ENCODE data around the gene GALNS. TPM values are rescaled to one million over a fixed set of nuclear protein-coding genes. Genes with fewer than 3 reads are reported as not detected.
A peak's percentile ranks its signal among the peaks of the same experiment; 100 is the strongest.

The GALNS gene
- total RNA-seq, 2 experiments from 2014 or later: 17.2 to 49.0 TPM

- Histone ChIP-seq H3K27ac (ENCODE audit: low read depth, low read length, poor library complexity, severe bottlenecking) (no peak overlapping the region), H3K4me1 (ENCODE audit: insufficient read depth, low read length, poor library complexity, severe bottlenecking) (peaks cover 25% of the 10 kb centered on the region), H3K79me2 (ENCODE audit: insufficient read depth, low read depth, low read length) (no peaks in the 10 kb centered on the region; the same call in 1 of the 2 replicates), H2AFZ (ENCODE audit: low read length) (no peak overlapping the region), H3K4me2 (ENCODE audit: low read length) (peak overlapping the region; percentile 39), H3K4me3 (ENCODE audit: low read depth, low read length, poor library complexity, severe bottlenecking) (no peak overlapping the region), H4K20me1 (ENCODE audit: insufficient read depth, low read length) (0 out of 2 replicates have a peak, but pooled peaks cover 4% of the 10 kb centered on the region), H3K9me2 (ENCODE audit: insufficient read depth, low read length) (no peaks in the 10 kb centered on the region), H3K9me3 (ENCODE audit: low read length) (no peaks in the 10 kb centered on the region), H3K36me3 (ENCODE audit: insufficient read depth, low read length) (peaks cover 8% of the 10 kb centered on the region; the same call in 1 of the 2 replicates)
- no TSS peak for BruUV-seq (replicated peaks)
- no peak for TF ChIP-seq EZH2phosphoT487 (IDR thresholded peaks at IDR 0.05; ENCODE audit: borderline replicate concordance, low read depth, low read length)
- TF ChIP-seq, protein P1, sequence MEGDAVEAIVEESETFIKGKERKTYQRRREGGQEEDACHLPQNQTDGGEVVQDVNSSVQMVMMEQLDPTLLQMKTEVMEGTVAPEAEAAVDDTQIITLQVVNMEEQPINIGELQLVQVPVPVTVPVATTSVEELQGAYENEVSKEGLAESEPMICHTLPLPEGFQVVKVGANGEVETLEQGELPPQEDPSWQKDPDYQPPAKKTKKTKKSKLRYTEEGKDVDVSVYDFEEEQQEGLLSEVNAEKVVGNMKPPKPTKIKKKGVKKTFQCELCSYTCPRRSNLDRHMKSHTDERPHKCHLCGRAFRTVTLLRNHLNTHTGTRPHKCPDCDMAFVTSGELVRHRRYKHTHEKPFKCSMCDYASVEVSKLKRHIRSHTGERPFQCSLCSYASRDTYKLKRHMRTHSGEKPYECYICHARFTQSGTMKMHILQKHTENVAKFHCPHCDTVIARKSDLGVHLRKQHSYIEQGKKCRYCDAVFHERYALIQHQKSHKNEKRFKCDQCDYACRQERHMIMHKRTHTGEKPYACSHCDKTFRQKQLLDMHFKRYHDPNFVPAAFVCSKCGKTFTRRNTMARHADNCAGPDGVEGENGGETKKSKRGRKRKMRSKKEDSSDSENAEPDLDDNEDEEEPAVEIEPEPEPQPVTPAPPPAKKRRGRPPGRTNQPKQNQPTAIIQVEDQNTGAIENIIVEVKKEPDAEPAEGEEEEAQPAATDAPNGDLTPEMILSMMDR (conservative IDR thresholded peaks at IDR 0.05; ENCODE audit: low read length): no peak
- CTCF ChIA-PET (ENCODE audit: unreplicated experiment): interaction anchor here (0.6 kb wide), 1 partner anchor 61 kb away, joined by 5 read pairs; no protein-coding TSS in a partner anchor
- intact Hi-C loops (cut with micrococcal nuclease; ENCODE audit: unreplicated experiment): loop anchor here (5.0 kb wide), 1 partner anchor 113 kb away; no protein-coding TSS in a partner anchor
- POLR2A ChIA-PET: no interaction called here
- peak; percentile 49 for DNase-seq (ENCODE audit: low spot score)
Measured at GRCh38 chr16:88854306-88855111, 2.2 kb downstream of the GALNS start.

GRCh38 chr16:88853325-88853941, 3.3 kb downstream of the GALNS start:
- Histone ChIP-seq H4K20me1 (ENCODE audit: insufficient read depth, low read length) (0 out of 2 replicates have a peak, but pooled peaks cover 4% of the 10 kb centered on the region), H3K4me3 (ENCODE audit: low read depth, low read length, poor library complexity, severe bottlenecking) (no peak overlapping the region), H3K36me3 (ENCODE audit: insufficient read depth, low read length) (no peaks in the 10 kb centered on the region), H3K79me2 (ENCODE audit: insufficient read depth, low read depth, low read length) (no peaks in the 10 kb centered on the region; the same call in 1 of the 2 replicates), H3K27ac (ENCODE audit: low read depth, low read length, poor library complexity, severe bottlenecking) (no peak overlapping the region), H3K4me1 (ENCODE audit: insufficient read depth, low read length, poor library complexity, severe bottlenecking) (peaks cover 25% of the 10 kb centered on the region), H3K9me3 (ENCODE audit: low read length) (no peaks in the 10 kb centered on the region), H3K4me2 (ENCODE audit: low read length) (no peak overlapping the region), H2AFZ (ENCODE audit: low read length) (no peak overlapping the region), H3K9me2 (ENCODE audit: insufficient read depth, low read length) (no peaks in the 10 kb centered on the region)
- TF ChIP-seq EZH2phosphoT487 (IDR thresholded peaks at IDR 0.05; ENCODE audit: borderline replicate concordance, low read depth, low read length): no peak
- TF ChIP-seq, protein P1 (conservative IDR thresholded peaks at IDR 0.05; ENCODE audit: low read length): no peak
- no TSS peak for BruUV-seq (replicated peaks)
- CTCF ChIA-PET (ENCODE audit: unreplicated experiment): interaction anchor here (0.6 kb wide), 1 partner anchor 60 kb away, joined by 5 read pairs; no protein-coding TSS in a partner anchor
- DNase-seq (ENCODE audit: low spot score): no peak
- intact Hi-C loops (cut with micrococcal nuclease; ENCODE audit: unreplicated experiment): no loop called here
- POLR2A ChIA-PET: interaction anchor here (0.7 to 1.1 kb wide), 2 partner anchors 301 to 1626 kb away, joined by 3 to 15 read pairs; no protein-coding TSS in a partner anchor
